PC-3 (cell line): Measurements from ENCODE around the gene AOPEP. TPM values are rescaled to one million over a fixed set of nuclear protein-coding genes. Genes with fewer than 3 reads are reported as not detected.

Experiments used
- ATAC-seq: fragments of 200-7000 bp; cut with Tn5 transposase; 2 replicates; pipeline ENCODE4 v1.9.1; 2020; ENCODE audit warnings: mild to moderate bottlenecking, moderate library complexity
- BruUV-seq: library from RNA; stranded (reverse); fragments of 400-500 nt; replicated peaks from 2 replicates; lab custom pipeline; 2021; lab: Mats Ljungman, UMichigan
- CTCF ChIA-PET: fragments of 300-600 bp; sonication (Branson Sonifier 250); formaldehyde crosslinking; loops from one replicate; lab custom pipeline; 2022; ENCODE audit warnings: antibody characterized with exemption; lab: Charles Lee
- POLR2A ChIA-PET: fragments of 300-600 bp; sonication (Branson Sonifier 250); formaldehyde crosslinking; loops from one replicate; lab custom pipeline; 2022; ENCODE audit warnings: antibody characterized with exemption; ENCODE audit not compliant: unreplicated experiment; lab: Charles Lee
- DNase-seq: peaks from one replicate; pipeline ENCODE4 v3.0.0-alpha.2; 2015
- H2AFZ ChIP-seq: fragments of 300-600 bp; sonication (generic); 2 replicates; pipeline ENCODE4 v1.6.0; 2016; ENCODE audit warnings: antibody characterized with exemption, low read length
- H3F3A ChIP-seq: fragments of 300-600 bp; sonication (generic); one replicate; pipeline ENCODE4 v1.6.0; 2017; ENCODE audit warnings: antibody characterized with exemption, low read length, control low read depth, mild to moderate bottlenecking; ENCODE audit not compliant: unreplicated experiment
- H3K27ac ChIP-seq: fragments of 300-600 bp; sonication (generic); 2 replicates; pipeline ENCODE4 v1.5.1; 2016; ENCODE audit warnings: mild to moderate bottlenecking, low read length
- H3K27me3 ChIP-seq: fragments of 300-600 bp; sonication (generic); 2 replicates; pipeline ENCODE4 v1.6.1; 2016; ENCODE audit warnings: low read length, mixed read lengths
- H3K36me3 ChIP-seq: fragments of 300-600 bp; sonication (generic); 2 replicates; pipeline ENCODE4 v1.6.1; 2016; ENCODE audit warnings: low read depth, mixed run types, low read length, mixed read lengths
- H3K4me1 ChIP-seq: fragments of 300-600 bp; sonication (generic); 2 replicates; pipeline ENCODE4 v1.5.1; 2016; ENCODE audit warnings: low read length; ENCODE audit not compliant: insufficient read depth
- H3K4me2 ChIP-seq: fragments of 300-600 bp; sonication (generic); 2 replicates; pipeline ENCODE4 v1.6.0; 2016; ENCODE audit warnings: low read length
- H3K4me3 ChIP-seq: fragments of 300-600 bp; sonication (generic); 2 replicates; pipeline ENCODE4 v1.5.1; 2016; ENCODE audit warnings: mild to moderate bottlenecking, low read length, mixed read lengths
- H3K79me2 ChIP-seq: fragments of 300-600 bp; sonication (generic); 2 replicates; pipeline ENCODE4 v1.6.1; 2017; ENCODE audit warnings: low read length, mixed read lengths
- H3K9ac ChIP-seq: fragments of 300-600 bp; sonication (generic); 2 replicates; pipeline ENCODE4 v1.6.0; 2016; ENCODE audit warnings: mild to moderate bottlenecking, low read length
- H3K9me2 ChIP-seq: fragments of 300-600 bp; sonication (generic); replicated peaks from 2 replicates; pipeline ENCODE4 v1.6.1; 2016; ENCODE audit warnings: mixed run types, low read length, mixed read lengths
- H3K9me3 ChIP-seq: fragments of 300-600 bp; sonication (generic); 2 replicates; pipeline ENCODE4 v1.6.1; 2016; ENCODE audit warnings: low read length, mixed read lengths
- H4K20me1 ChIP-seq: fragments of 300-600 bp; sonication (generic); 2 replicates; pipeline ENCODE4 v1.6.1; 2016; ENCODE audit warnings: low read length, mixed read lengths
- EZH2 ChIP-seq: fragments of 300-600 bp; sonication (generic); IDR thresholded peaks from one replicate; pipeline ENCODE4 v1.6.1; 2017; ENCODE audit warnings: antibody characterized with exemption, mild to moderate bottlenecking, low read length; ENCODE audit not compliant: unreplicated experiment
- EZH2phosphoT487 ChIP-seq: fragments of 300-600 bp; sonication (generic); IDR thresholded peaks from 2 replicates; pipeline ENCODE4 v1.6.1; 2018; ENCODE audit warnings: mild to moderate bottlenecking, antibody characterized with exemption, low read length, borderline replicate concordance
- intact Hi-C: fragments of 100-400 bp; cut with micrococcal nuclease; formaldehyde crosslinking; loops from 2 replicates; pipeline ENCODE4 v1.9.0; 2023
- total RNA-seq: library from RNA; depleted of rRNA; stranded (reverse); fragments of >200 nt; gene quantifications from 2 replicates; pipeline ENCODE4 v1.2.3, GENCODE V29; 2014
- TF ChIP-seq, protein P1 (sequence below): fragments of 300-600 bp; sonication (generic); conservative IDR thresholded peaks from 2 replicates; pipeline ENCODE4 v1.5.1; 2017; ENCODE audit warnings: antibody characterized with exemption, low read depth, mild to moderate bottlenecking, low read length

The AOPEP gene
- total RNA-seq, 1 experiment from 2014 or later = 23.1 TPM

DNA sequence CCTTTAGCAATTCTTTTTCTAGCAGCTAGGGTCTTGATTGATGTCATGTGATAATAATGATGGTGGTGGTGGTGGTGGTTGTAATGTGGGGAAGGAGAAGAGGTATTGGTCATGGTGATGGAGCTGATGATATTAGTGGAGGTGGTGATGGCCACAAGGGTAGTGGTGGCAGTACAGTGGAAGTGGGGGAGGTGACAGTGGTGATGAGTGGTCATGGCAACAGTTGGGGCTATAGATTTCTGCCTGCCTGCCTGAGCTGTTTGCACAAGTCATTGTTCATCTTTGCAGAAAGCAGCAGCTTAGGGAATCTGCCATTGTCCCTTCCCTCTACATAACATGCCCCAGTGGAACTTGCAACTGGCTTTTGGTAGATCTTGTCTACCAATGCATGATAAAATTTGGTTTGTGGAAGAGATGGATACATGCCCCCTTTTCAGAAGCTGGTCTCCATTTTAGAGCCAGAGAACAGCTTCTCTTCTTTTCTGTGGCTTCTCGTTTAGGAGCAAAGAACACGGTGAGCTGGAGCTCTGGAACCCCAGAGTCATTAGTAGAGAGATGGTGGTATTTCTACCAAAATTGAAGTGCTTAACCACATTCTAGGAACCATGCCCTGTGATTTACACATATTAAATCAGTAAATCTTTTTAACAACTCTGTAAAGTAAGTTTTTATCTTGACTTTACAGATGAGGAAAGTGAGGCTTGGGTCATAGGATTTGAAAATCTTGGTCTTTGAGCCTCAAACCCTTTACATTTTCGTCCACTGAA, 100.3 kb downstream of the AOPEP start:
- no peaks in the 10 kb centered on the region for H4K20me1 ChIP-seq
- DNase-seq (no peak), ATAC-seq (no peak)
- CTCF ChIA-PET = no interaction called here
- POLR2A ChIA-PET = no interaction called here
- no peaks in the 10 kb centered on the region for H3K36me3 ChIP-seq
- H3K4me3 ChIP-seq = no peak overlapping the region
- H3K4me1 ChIP-seq = peaks cover 30% of the 10 kb centered on the region
- no peaks in the 10 kb centered on the region for H3K27me3 ChIP-seq
- no peaks in the 10 kb centered on the region for H3F3A ChIP-seq
- H2AFZ ChIP-seq = no peak overlapping the region
- intact Hi-C loops = no loop called here
- BruUV-seq = no TSS peak
- H3K79me2 ChIP-seq = no peaks in the 10 kb centered on the region
- H3K9me3 ChIP-seq = no peaks in the 10 kb centered on the region
- no peaks in the 10 kb centered on the region for H3K9me2 ChIP-seq
- no peak overlapping the region for H3K4me2 ChIP-seq
- no peak overlapping the region for H3K9ac ChIP-seq
- H3K27ac ChIP-seq = no peak overlapping the region
- TF ChIP-seq EZH2phosphoT487 = no peak
- TF ChIP-seq, protein P1, sequence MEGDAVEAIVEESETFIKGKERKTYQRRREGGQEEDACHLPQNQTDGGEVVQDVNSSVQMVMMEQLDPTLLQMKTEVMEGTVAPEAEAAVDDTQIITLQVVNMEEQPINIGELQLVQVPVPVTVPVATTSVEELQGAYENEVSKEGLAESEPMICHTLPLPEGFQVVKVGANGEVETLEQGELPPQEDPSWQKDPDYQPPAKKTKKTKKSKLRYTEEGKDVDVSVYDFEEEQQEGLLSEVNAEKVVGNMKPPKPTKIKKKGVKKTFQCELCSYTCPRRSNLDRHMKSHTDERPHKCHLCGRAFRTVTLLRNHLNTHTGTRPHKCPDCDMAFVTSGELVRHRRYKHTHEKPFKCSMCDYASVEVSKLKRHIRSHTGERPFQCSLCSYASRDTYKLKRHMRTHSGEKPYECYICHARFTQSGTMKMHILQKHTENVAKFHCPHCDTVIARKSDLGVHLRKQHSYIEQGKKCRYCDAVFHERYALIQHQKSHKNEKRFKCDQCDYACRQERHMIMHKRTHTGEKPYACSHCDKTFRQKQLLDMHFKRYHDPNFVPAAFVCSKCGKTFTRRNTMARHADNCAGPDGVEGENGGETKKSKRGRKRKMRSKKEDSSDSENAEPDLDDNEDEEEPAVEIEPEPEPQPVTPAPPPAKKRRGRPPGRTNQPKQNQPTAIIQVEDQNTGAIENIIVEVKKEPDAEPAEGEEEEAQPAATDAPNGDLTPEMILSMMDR = no peak
- no peak for TF ChIP-seq EZH2

DNA sequence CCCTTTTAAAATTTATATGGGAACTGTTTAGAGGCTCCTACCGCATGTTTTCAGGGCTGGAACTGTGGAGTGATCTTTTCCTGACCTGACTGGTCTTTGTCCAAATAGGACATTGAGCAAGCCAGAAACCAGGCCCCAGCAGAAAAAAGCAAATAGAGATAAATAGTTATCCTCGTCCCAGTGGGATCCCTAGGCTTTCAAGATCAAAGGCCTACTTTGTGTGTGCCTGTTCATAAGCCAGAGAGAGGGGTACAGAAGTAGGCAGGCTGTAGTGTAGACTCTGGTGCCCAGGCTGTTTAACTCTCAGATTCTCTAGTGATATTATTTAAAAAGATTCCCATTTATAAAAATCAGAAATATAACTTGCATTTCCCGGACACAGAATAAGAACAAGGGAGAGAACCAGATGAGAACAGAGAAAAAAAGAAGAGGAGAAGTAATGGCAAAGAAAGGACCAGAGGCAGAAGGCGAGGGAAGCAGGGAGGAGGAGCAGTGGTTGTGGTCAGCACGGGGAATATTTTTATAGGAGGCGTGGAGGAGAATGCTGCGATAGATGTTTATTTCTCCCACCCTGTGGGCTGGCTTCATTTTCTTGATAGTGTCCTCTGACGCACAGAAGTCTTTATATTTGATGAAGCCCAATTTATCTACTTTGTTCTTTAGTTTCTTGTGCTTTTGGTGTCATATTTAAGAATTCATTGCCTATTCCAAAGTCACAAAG, 101.2 kb downstream of the AOPEP start:
- H3K4me2 ChIP-seq = no peak overlapping the region
- H3K36me3 ChIP-seq = no peaks in the 10 kb centered on the region
- no TSS peak for BruUV-seq
- CTCF ChIA-PET = no interaction called here
- H3K27ac ChIP-seq = peak overlapping the region; percentile 21; the same call in 1 of the 2 replicates
- H3K4me3 ChIP-seq = no peak overlapping the region
- H3K9me2 ChIP-seq = no peaks in the 10 kb centered on the region
- no peaks in the 10 kb centered on the region for H4K20me1 ChIP-seq
- peaks cover 21% of the 10 kb centered on the region for H3K4me1 ChIP-seq
- no peak overlapping the region for H3K9ac ChIP-seq
- H3K27me3 ChIP-seq = no peaks in the 10 kb centered on the region
- H2AFZ ChIP-seq = no peak overlapping the region
- H3K79me2 ChIP-seq = no peaks in the 10 kb centered on the region
- TF ChIP-seq EZH2 (no peak), EZH2phosphoT487 (no peak)
- TF ChIP-seq, protein P1 = no peak
- intact Hi-C loops = no loop called here
- no peaks in the 10 kb centered on the region for H3F3A ChIP-seq
- no peaks in the 10 kb centered on the region for H3K9me3 ChIP-seq
- POLR2A ChIA-PET = no interaction called here
- ATAC-seq (no peak), DNase-seq (no peak)
